ENCODE measurements around the gene SLC39A6.
"Not testable (repeated sequence)": the region's sequence is repeated elsewhere in the genome, so short reads cannot be mapped to it uniquely, and the experiment has no call there.

Gene SLC39A6

GRCh38 chr18:36129300-36130038, at the start of gene SLC39A6, which contains the start of gene ELP2:
Gene SLC39A6, minus strand, starts transcription at chr18:36129340. Its CDS starts 2,333 bp downstream, at chr18:36127007.
Gene ELP2, plus strand, starts transcription at chr18:36129899. Its CDS starts 35 bp downstream, at chr18:36129934.
- peak; percentile 92 for DNase-seq

- DNase-seq, result no peak
Observed at GRCh38 chr18:36177913-36178312, 48.8 kb upstream of the SLC39A6 start.

- no peak for DNase-seq
Observed at GRCh38 chr18:36176711-36177110, 47.6 kb upstream of the SLC39A6 start.

- DNase-seq, result no peak
Observed at GRCh38 chr18:36176177-36176584, 47.0 kb upstream of the SLC39A6 start.

- DNase-seq, result no peak
Observed at GRCh38 chr18:36175481-36175880, 46.3 kb upstream of the SLC39A6 start.

GRCh38 chr18:36169938-36170337, 40.8 kb upstream of the SLC39A6 start:
- no peak for DNase-seq

GRCh38 chr18:36168296-36168695, 39.2 kb upstream of the SLC39A6 start:
- not testable (repeated sequence) for DNase-seq

- DNase-seq, result no peak
Observed at GRCh38 chr18:36167692-36168218, 38.6 kb upstream of the SLC39A6 start.

GRCh38 chr18:36162981-36163380, 33.8 kb upstream of the SLC39A6 start:
- no peak for DNase-seq

- DNase-seq, result no peak
Observed at GRCh38 chr18:36160959-36161371, 31.8 kb upstream of the SLC39A6 start.

GRCh38 chr18:36158266-36158867, 29.2 kb upstream of the SLC39A6 start:
- DNase-seq, result no peak

- DNase-seq, result no peak
Observed at GRCh38 chr18:36157441-36157840, 28.3 kb upstream of the SLC39A6 start.

GRCh38 chr18:36155851-36156757, 27.0 kb upstream of the SLC39A6 start:
- no peak for DNase-seq

GRCh38 chr18:36153771-36154170, 24.6 kb upstream of the SLC39A6 start:
- no peak for DNase-seq

- DNase-seq, result no peak
Observed at GRCh38 chr18:36153203-36153602, 24.1 kb upstream of the SLC39A6 start.

- no peak for DNase-seq
Observed at GRCh38 chr18:36152781-36153180, 23.6 kb upstream of the SLC39A6 start.

- no peak for DNase-seq
Observed at GRCh38 chr18:36149514-36150289, 20.6 kb upstream of the SLC39A6 start.

- DNase-seq, result no peak
Observed at GRCh38 chr18:36143391-36143790, 14.3 kb upstream of the SLC39A6 start.

GRCh38 chr18:36142751-36143150, 13.6 kb upstream of the SLC39A6 start:
- no peak for DNase-seq

GRCh38 chr18:36141576-36141975, 12.4 kb upstream of the SLC39A6 start:
- DNase-seq, result no peak

GRCh38 chr18:36139245-36139644, 10.1 kb upstream of the SLC39A6 start:
- DNase-seq, result no peak

GRCh38 chr18:36135264-36135663, 6.1 kb upstream of the SLC39A6 start:
- no peak for DNase-seq
